Inflammatory macrophage treated with lipopolysaccharide for 1 hour (primary cell): ENCODE data around the gene ITIH5.

Experiments
- DNase-seq, 2 donors: peaks; one replicate each; pipeline ENCODE4 v3.0.0-alpha.2; 2020 to 2022

ITIH5 gene

GRCh38 chr10:7513455-7513854 is 153.3 kb downstream of the ITIH5 start:
- no peak for DNase-seq

GRCh38 chr10:7512487-7512886 is 154.3 kb downstream of the ITIH5 start:
- no peak for DNase-seq

- no peak for DNase-seq
Observed at GRCh38 chr10:7511612-7512011, 155.2 kb downstream of the ITIH5 start.
